ENCODE results near the gene KCNIP3.
"Not testable (repeated sequence)": the region's sequence is repeated elsewhere in the genome, so short reads cannot be mapped to it uniquely, and the experiment has no call there.

- TF ChIP-seq CTCF (tag by site-specific recombination; IDR thresholded peaks at IDR 0.05); ZNF18 (tag by site-specific recombination; IDR thresholded peaks at IDR 0.05); KLF16 (tag by site-specific recombination; IDR thresholded peaks at IDR 0.05); ZNF510 (tag by site-specific recombination; IDR thresholded peaks at IDR 0.05; ENCODE audit: insufficient replicate concordance); ZBTB10 (tag by site-specific recombination; IDR thresholded peaks at IDR 0.05); ZNF544 (tag by site-specific recombination; IDR thresholded peaks at IDR 0.05); ZNF48 (tag by site-specific recombination; IDR thresholded peaks at IDR 0.05); ZNF692 (tag by site-specific recombination; IDR thresholded peaks at IDR 0.05); ZNF274 (IDR thresholded peaks at IDR 0.05; ENCODE audit: low read length); ZNF274 (tag by site-specific recombination; IDR thresholded peaks at IDR 0.05; ENCODE audit: borderline replicate concordance); ATF2 (tag by site-specific recombination; IDR thresholded peaks at IDR 0.05; ENCODE audit: low read depth); ZNF585B (tag by site-specific recombination; IDR thresholded peaks at IDR 0.05); ZNF24 (tag by site-specific recombination; IDR thresholded peaks at IDR 0.05); TCF7L2 (IDR thresholded peaks at IDR 0.05; ENCODE audit: borderline replicate concordance, low read depth, low read length); MYNN (tag by site-specific recombination; IDR thresholded peaks at IDR 0.05; ENCODE audit: borderline replicate concordance): not testable (repeated sequence)
These were observed 118.0 kb downstream of the KCNIP3 start for GRCh38 chr2:95415138-95415537.
